Measurements from ENCODE around the gene ACBD4. TPM values are rescaled to one million over a fixed set of nuclear protein-coding genes. Genes with fewer than 3 reads are reported as not detected.

Gene ACBD4
- total and polyA plus RNA-seq, 3 experiments from 2014 or later = 8.8 to 15.0 (median 9.7) TPM

GRCh38 chr17:45117848-45118646 lies 17.4 kb upstream of the ACBD4 start:
- Mint-ChIP-seq H3K36me3 (no peaks in the 10 kb centered on the region), H3K27me3 (peaks cover 0 to 3% of the 10 kb centered on the region in 2 donors), H3K4me3 (no peak overlapping the region), H3K4me1 (no peaks in the 10 kb centered on the region), H3K9me3 (no peaks in the 10 kb centered on the region), H3K27ac (no peak overlapping the region)
- POLR2A ChIA-PET = interaction anchor here (0.5 kb wide), 1 partner anchor 234 kb away, joined by 3 read pairs; no protein-coding TSS in a partner anchor
- Histone ChIP-seq H3K36me3 (ENCODE audit: insufficient read depth, low read length) (no peaks in the 10 kb centered on the region), H3K27ac (ENCODE audit: low read depth, low read length) (no peak overlapping the region), H3K4me3 (ENCODE audit: low read length) (no peak overlapping the region), H3K4me1 (ENCODE audit: insufficient read depth, low read length) (no peaks in the 10 kb centered on the region), H3K27me3 (ENCODE audit: insufficient read depth, low read length, poor library complexity, severe bottlenecking) (no peaks in the 10 kb centered on the region), H3K9me3 (ENCODE audit: low read length) (no peaks in the 10 kb centered on the region)
- DNase-seq = no peak
- CTCF ChIA-PET = interaction anchor here (0.7 to 1.7 kb wide), 3 partner anchors 18 to 30 kb away, joined by 3 to 5 read pairs (median 4); partner anchors contain the start of genes ACBD4 and HEXIM1

- no peak overlapping the region for H3K27ac ChIP-seq (ENCODE audit: low read depth, low read length)
- no peaks in the 10 kb centered on the region for H3K9me3 ChIP-seq (ENCODE audit: low read length)
- no peaks in the 10 kb centered on the region for H3K36me3 ChIP-seq (ENCODE audit: insufficient read depth, low read length)
- ChIA-PET POLR2A (no interaction called here), CTCF (interaction anchor here (0.6 to 1.9 kb wide), 3 partner anchors 29 to 114 kb away, joined by 3 to 4 read pairs (median 3); partner anchors contain the start of gene HEXIM1)
- no peaks in the 10 kb centered on the region for H3K4me1 ChIP-seq (ENCODE audit: insufficient read depth, low read length)
- Mint-ChIP-seq H3K27ac (no peak overlapping the region), H3K4me3 (no peak overlapping the region), H3K36me3 (no peaks in the 10 kb centered on the region), H3K27me3 (peaks cover 0 to 3% of the 10 kb centered on the region in 2 donors), H3K9me3 (no peaks in the 10 kb centered on the region), H3K4me1 (peaks cover 0 to 3% (median 0%) of the 10 kb centered on the region in 3 donors)
- H3K4me3 ChIP-seq (ENCODE audit: low read length) = no peak overlapping the region
- no peak for DNase-seq
- no peaks in the 10 kb centered on the region for H3K27me3 ChIP-seq (ENCODE audit: insufficient read depth, low read length, poor library complexity, severe bottlenecking)
Measured at GRCh38 chr17:45118691-45119090, 16.8 kb upstream of the ACBD4 start.

GRCh38 chr17:45119964-45120363 lies 15.5 kb upstream of the ACBD4 start:
- no peaks in the 10 kb centered on the region for H3K36me3 ChIP-seq (ENCODE audit: insufficient read depth, low read length)
- H3K27me3 Mint-ChIP-seq = peaks cover 0 to 3% of the 10 kb centered on the region in 2 donors
- CTCF ChIA-PET = interaction anchor here (1.9 to 2.3 kb wide), 2 partner anchors 15 to 78 kb away, joined by 4 to 11 read pairs; partner anchors contain the start of gene ACBD4
- no peaks in the 10 kb centered on the region for H3K36me3 Mint-ChIP-seq
- DNase-seq = no peak
- no peaks in the 10 kb centered on the region for H3K9me3 ChIP-seq (ENCODE audit: low read length)
- H3K4me3 ChIP-seq (ENCODE audit: low read length) = no peak overlapping the region
- no peaks in the 10 kb centered on the region for H3K9me3 Mint-ChIP-seq
- H3K27ac ChIP-seq (ENCODE audit: low read depth, low read length) = no peak overlapping the region
- POLR2A ChIA-PET = no interaction called here
- H3K27ac Mint-ChIP-seq = no peak overlapping the region
- no peaks in the 10 kb centered on the region for H3K27me3 ChIP-seq (ENCODE audit: insufficient read depth, low read length, poor library complexity, severe bottlenecking)
- peaks cover 0 to 3% (median 0%) of the 10 kb centered on the region in 3 donors for H3K4me1 Mint-ChIP-seq
- no peaks in the 10 kb centered on the region for H3K4me1 ChIP-seq (ENCODE audit: insufficient read depth, low read length)
- no peak overlapping the region for H3K4me3 Mint-ChIP-seq

- no peak overlapping the region for H3K4me3 Mint-ChIP-seq
- no peaks in the 10 kb centered on the region for H3K36me3 ChIP-seq (ENCODE audit: insufficient read depth, low read length)
- H3K27me3 ChIP-seq (ENCODE audit: insufficient read depth, low read length, poor library complexity, severe bottlenecking) = no peaks in the 10 kb centered on the region
- CTCF ChIA-PET = interaction anchor here (1.9 to 2.3 kb wide), 2 partner anchors 15 to 77 kb away, joined by 4 to 11 read pairs; partner anchors contain the start of gene ACBD4
- H3K4me3 ChIP-seq (ENCODE audit: low read length) = no peak overlapping the region
- no peak overlapping the region for H3K27ac ChIP-seq (ENCODE audit: low read depth, low read length)
- H3K4me1 Mint-ChIP-seq = peaks cover 0 to 3% (median 0%) of the 10 kb centered on the region in 3 donors
- H3K9me3 Mint-ChIP-seq = no peaks in the 10 kb centered on the region
- no peaks in the 10 kb centered on the region for H3K4me1 ChIP-seq (ENCODE audit: insufficient read depth, low read length)
- peaks cover 0 to 3% of the 10 kb centered on the region in 2 donors for H3K27me3 Mint-ChIP-seq
- H3K9me3 ChIP-seq (ENCODE audit: low read length) = no peaks in the 10 kb centered on the region
- H3K27ac Mint-ChIP-seq = peak overlapping the region in 1 of 8 donors; percentile 70
- H3K36me3 Mint-ChIP-seq = no peaks in the 10 kb centered on the region
- DNase-seq = no peak
- POLR2A ChIA-PET = no interaction called here
Measured at GRCh38 chr17:45120558-45120957, 14.9 kb upstream of the ACBD4 start.

GRCh38 chr17:45121055-45121454 lies 14.4 kb upstream of the ACBD4 start:
- ChIA-PET POLR2A (no interaction called here), CTCF (interaction anchor here (2.3 kb wide), 1 partner anchor 14 kb away, joined by 11 read pairs; the partner anchor contains the start of gene ACBD4)
- no peaks in the 10 kb centered on the region for H3K9me3 ChIP-seq (ENCODE audit: low read length)
- H3K4me3 Mint-ChIP-seq = no peak overlapping the region
- no peaks in the 10 kb centered on the region for H3K36me3 Mint-ChIP-seq
- H3K27me3 ChIP-seq (ENCODE audit: insufficient read depth, low read length, poor library complexity, severe bottlenecking) = no peaks in the 10 kb centered on the region
- H3K4me1 Mint-ChIP-seq = peaks cover 0 to 3% (median 0%) of the 10 kb centered on the region in 3 donors
- no peak overlapping the region for H3K4me3 ChIP-seq (ENCODE audit: low read length)
- no peak overlapping the region for H3K27ac ChIP-seq (ENCODE audit: low read depth, low read length)
- H3K27ac Mint-ChIP-seq = no peak overlapping the region
- no peaks in the 10 kb centered on the region for H3K4me1 ChIP-seq (ENCODE audit: insufficient read depth, low read length)
- no peaks in the 10 kb centered on the region for H3K9me3 Mint-ChIP-seq
- H3K27me3 Mint-ChIP-seq = peaks cover 0 to 3% of the 10 kb centered on the region in 2 donors
- no peaks in the 10 kb centered on the region for H3K36me3 ChIP-seq (ENCODE audit: insufficient read depth, low read length)
- DNase-seq = no peak

GRCh38 chr17:45123076-45123770 lies 12.3 kb upstream of the ACBD4 start:
- Histone ChIP-seq H3K4me3 (ENCODE audit: low read length) (no peak overlapping the region), H3K9me3 (ENCODE audit: low read length) (no peaks in the 10 kb centered on the region), H3K4me1 (ENCODE audit: insufficient read depth, low read length) (no peaks in the 10 kb centered on the region), H3K36me3 (ENCODE audit: insufficient read depth, low read length) (no peaks in the 10 kb centered on the region), H3K27me3 (ENCODE audit: insufficient read depth, low read length, poor library complexity, severe bottlenecking) (no peaks in the 10 kb centered on the region), H3K27ac (ENCODE audit: low read depth, low read length) (no peak overlapping the region)
- Mint-ChIP-seq H3K9me3 (no peaks in the 10 kb centered on the region), H3K4me3 (no peak overlapping the region), H3K27me3 (peaks cover 0 to 3% of the 10 kb centered on the region in 2 donors), H3K36me3 (no peaks in the 10 kb centered on the region), H3K4me1 (peaks cover 0 to 3% (median 0%) of the 10 kb centered on the region in 3 donors), H3K27ac (peak overlapping the region in 2 of 8 donors; percentile 25 to 58)
- CTCF ChIA-PET = interaction anchor here (1.9 kb wide), 1 partner anchor 12 kb away, joined by 10 read pairs; the partner anchor contains the start of gene ACBD4
- DNase-seq = no peak
- POLR2A ChIA-PET = no interaction called here

GRCh38 chr17:45123930-45124796 lies 11.3 kb upstream of the ACBD4 start:
- H3K27ac ChIP-seq (ENCODE audit: low read depth, low read length) = no peak overlapping the region
- POLR2A ChIA-PET = no interaction called here

More at GRCh38 chr17:45123930-45124796, 11.3 kb upstream of the ACBD4 start:
- Histone ChIP-seq H3K27me3 (ENCODE audit: insufficient read depth, low read length, poor library complexity, severe bottlenecking) (no peaks in the 10 kb centered on the region), H3K9me3 (ENCODE audit: low read length) (no peaks in the 10 kb centered on the region), H3K36me3 (ENCODE audit: insufficient read depth, low read length) (no peaks in the 10 kb centered on the region), H3K4me3 (ENCODE audit: low read length) (no peak overlapping the region), H3K4me1 (ENCODE audit: insufficient read depth, low read length) (no peaks in the 10 kb centered on the region)
- peaks cover 0 to 3% (median 0%) of the 10 kb centered on the region in 3 donors for H3K4me1 Mint-ChIP-seq
- no peaks in the 10 kb centered on the region for H3K27me3 Mint-ChIP-seq
- no peaks in the 10 kb centered on the region for H3K9me3 Mint-ChIP-seq
- H3K4me3 Mint-ChIP-seq = no peak overlapping the region
- CTCF ChIA-PET = interaction anchor here (0.5 to 1.9 kb wide), 2 partner anchors 11 to 61 kb away, joined by 4 to 10 read pairs; partner anchors contain the start of gene ACBD4
- DNase-seq = peak in 1 of 5 donors; percentile 68
- no peaks in the 10 kb centered on the region for H3K36me3 Mint-ChIP-seq
- peak overlapping the region in 1 of 8 donors; percentile 55 for H3K27ac Mint-ChIP-seq

Data from CD8-positive, alpha-beta memory T cell (primary cell).